C1 segment of cervical spinal cord (tissue), 14 donors: ENCODE results near the gene CLCN7.

Source experiments
- DNase-seq, 14 donors: peaks; one replicate each; lab custom pipeline; 2025; lab: John Stamatoyannopoulos, UW

Gene CLCN7

DNA sequence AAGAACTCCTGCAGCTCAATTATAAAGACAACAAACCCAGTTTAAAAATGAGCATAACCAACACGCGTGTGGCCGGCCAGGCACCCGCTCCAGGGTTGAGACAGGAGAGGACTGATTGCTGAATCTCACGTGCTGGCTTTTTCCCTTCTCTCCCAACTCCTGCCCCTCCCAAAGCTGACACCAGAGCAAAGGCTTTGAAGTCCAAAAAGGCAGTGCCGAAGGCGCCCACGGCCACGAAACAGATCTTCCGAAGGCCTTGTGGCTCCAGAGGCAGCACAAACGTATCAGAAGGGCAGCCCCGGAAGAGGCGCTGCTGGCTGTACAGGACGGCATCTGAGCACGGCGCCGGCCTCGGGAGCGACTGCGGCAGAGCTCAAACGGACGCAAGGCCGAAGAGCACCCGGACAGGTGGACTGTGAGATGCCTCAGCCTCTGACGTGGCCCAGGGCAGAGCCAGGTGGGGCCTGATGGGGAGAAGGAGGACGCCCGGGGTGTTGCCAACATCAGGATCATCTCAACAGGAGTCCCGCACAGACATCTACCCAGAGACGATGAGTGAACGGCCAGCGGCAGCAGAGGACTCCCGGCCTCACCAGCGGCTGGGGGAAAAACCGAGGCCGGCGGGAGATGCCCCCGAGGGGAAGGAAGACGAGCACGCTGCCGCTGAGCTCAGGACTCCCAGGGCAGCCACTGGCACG lies 10.5 kb downstream of the CLCN7 start:
- no peak for DNase-seq

- no peak for DNase-seq
These were observed 13.7 kb downstream of the CLCN7 start for GRCh38 chr16:1461146-1461545.

- DNase-seq: no peak
These were observed 14.2 kb downstream of the CLCN7 start for GRCh38 chr16:1460602-1461138.

- DNase-seq: no peak
These were observed 14.9 kb downstream of the CLCN7 start for GRCh38 chr16:1459967-1460366.

DNA sequence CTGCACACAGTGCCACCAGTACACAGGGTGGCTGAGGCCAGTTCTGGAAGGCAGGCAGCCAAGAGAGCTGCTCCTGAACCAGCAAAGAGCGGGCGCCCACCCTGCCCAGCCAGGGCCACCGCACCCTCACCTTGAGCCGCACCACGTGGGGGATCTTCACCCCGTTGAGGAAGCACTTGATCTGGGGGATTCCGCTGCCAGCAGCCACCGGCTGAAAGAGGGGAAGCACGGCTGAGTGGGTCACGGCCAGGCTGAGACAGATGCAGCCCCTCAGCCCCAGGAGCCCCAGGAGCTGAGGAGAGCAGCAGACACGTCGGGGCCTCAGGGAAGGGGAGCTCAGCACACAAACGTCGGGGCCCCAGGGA lies 15.9 kb downstream of the CLCN7 start:
- no peak for DNase-seq

GRCh38 chr16:1458336-1458976 lies 16.4 kb downstream of the CLCN7 start:
- DNase-seq: no peak

GRCh38 chr16:1457489-1458245 lies 17.2 kb downstream of the CLCN7 start:
- no peak for DNase-seq

- no peak for DNase-seq
These were observed 17.9 kb downstream of the CLCN7 start for GRCh38 chr16:1456951-1457350.

DNA sequence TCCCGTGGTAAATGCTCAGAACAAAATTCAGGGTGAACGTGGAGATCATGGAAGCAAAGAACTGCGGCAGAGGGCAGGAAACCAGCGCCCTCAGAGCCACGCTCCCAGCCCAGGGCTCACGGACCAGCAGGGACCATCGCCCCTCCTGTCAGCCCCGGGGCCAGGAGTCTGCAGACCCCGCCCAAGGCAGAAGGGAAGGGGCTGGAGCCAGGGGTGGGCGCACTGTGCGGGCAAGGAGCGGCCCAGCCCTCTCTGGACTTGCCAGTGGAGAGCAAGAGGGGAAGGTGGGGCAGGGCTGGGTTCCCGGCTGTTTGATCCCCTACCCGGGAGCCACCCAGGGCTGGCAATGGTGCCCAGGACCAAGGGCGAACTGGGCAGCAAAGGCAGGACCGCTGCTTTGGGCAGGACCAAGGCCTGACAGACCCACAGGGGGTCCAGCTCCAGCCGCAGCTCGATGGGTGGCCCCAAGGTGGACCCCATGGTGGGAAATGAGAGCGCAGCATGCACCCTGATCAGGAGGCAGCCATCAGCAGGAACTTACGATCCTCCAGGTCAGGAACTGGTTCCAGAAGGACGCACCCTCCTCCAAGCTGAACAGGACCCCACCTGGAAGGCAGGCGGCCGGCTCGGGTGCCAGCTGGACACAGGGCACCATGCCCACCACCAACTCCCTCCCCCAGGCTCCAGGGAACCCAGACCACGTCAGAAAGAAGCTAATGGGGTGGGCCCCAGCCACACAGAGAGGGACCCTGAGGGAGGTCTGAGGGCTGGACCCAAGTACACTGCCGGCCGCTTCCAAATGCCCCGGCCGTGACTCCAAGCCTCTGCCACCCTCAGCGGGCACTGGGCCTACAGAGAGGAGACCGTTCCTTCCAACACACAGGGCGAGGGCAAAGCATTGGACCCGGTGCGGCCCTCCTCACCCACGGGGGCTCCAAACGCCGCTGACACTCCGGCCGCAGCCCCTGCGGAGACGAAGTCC lies 19.3 kb downstream of the CLCN7 start:
- no peak for DNase-seq

- DNase-seq: no peak
These were observed 20.3 kb downstream of the CLCN7 start for GRCh38 chr16:1454561-1454960.

GRCh38 chr16:1453316-1453715 lies 21.5 kb downstream of the CLCN7 start:
- no peak for DNase-seq

GRCh38 chr16:1452530-1452929 lies 22.3 kb downstream of the CLCN7 start:
- DNase-seq: no peak

GRCh38 chr16:1451702-1452392 lies 23.0 kb downstream of the CLCN7 start:
- no peak for DNase-seq

- DNase-seq: no peak
These were observed 24.0 kb downstream of the CLCN7 start for GRCh38 chr16:1450841-1451240.

DNA sequence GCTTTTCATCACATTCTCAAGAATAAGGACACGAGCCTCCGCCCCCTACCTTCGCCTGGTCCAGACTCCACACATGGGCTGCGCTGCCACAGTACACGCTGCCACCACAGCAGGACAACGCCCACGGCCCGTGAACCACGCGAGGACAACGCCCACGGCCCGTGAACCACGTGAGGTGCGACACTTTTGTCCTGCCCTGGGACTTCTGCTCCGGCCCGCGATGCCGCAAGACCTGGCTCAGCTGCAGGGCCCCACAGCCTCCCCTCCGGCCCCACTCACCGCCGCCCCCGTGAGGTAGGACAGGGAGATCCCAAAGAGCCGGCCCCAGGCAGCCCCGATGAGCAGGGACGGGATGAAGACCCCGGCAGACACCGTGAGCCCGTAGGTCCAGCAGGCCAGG lies 24.6 kb downstream of the CLCN7 start:
- DNase-seq: no peak

GRCh38 chr16:1449201-1449788 lies 25.5 kb downstream of the CLCN7 start:
- no peak for DNase-seq

DNA sequence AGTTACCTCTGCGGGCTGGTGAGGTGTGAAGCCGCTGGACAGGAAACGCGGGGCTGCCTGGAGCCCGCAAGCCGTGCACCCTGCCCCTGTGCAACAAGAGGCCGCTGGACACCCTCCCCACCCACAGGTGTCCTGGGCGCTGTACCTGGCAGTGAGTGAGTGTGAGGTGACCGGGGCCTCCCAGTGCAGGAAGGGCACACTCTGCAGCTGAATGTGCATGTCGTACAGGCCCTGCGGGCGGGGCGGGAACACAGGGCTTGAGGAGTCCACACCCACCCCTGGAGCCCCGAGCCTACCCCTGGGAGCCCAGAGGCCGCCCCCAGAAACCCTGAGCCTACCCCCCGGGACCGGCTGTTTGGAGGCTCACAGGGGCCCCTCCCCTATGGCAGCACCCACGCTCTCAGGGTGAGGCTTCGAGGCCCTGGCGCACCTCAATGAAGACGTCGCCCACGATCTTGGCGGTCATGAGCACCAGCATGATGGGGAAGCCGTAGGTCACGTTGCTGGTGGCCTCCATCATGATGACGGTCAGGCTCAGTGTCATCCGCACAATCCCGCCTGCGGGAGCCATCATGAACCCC lies 26.2 kb downstream of the CLCN7 start:
- DNase-seq: no peak

- DNase-seq: no peak
These were observed 26.9 kb downstream of the CLCN7 start for GRCh38 chr16:1447965-1448364.

DNA sequence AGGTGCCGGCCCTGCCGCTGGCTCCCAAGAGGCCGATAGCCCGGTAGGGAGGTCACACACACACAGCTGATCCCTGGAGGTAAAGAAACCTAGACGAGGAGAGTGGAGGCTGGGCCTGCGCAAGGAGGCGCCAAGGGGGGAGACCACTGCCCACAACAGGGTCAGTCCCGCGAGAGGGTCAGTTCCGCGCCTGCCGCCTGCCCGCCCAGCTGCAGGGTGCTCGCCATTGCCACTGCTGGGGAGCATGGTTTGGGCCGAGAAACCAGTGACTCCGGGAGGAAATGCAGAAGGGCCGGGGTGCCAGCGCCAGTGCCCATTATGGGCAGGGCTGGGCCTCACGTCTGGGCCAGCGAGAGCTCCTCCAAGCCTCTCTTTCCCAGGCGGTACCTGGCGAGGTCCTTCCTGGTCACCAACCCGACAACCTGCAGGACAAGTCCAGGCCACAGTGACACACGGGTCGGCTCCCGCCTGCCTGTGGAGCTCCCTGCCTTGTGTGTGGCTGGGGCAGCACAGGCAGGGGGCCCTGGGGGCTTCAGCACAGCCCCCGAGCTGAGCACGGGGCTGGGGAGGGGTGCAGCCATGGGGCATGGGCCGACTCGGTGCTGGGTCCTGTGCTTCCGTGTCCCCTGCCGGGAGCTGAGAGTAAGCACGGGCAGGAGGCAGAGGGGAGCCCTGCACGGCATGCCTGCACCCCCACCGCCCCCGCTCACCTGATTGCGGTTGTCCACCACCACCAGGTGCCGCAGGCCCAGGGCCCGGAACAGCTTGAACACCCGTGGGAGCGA lies 28.3 kb downstream of the CLCN7 start:
- no peak for DNase-seq
